22Rv1 (cell line): ENCODE measurements around the gene EEPD1.

ENCODE experiments used
- CTCF ChIP-seq: fragments of 450-650 bp; IDR thresholded peaks from 2 replicates; pipeline ENCODE4 v1.5.1; 2017; ENCODE audit warnings: mild to moderate bottlenecking
- ZFX ChIP-seq: fragments of 450-650 bp; IDR thresholded peaks from 2 replicates; pipeline ENCODE4 v1.6.1; 2017; ENCODE audit warnings: antibody characterized with exemption, borderline replicate concordance

- TF ChIP-seq CTCF (no peak), ZFX (no peak)
These were observed 144.4 kb downstream of the EEPD1 start for GRCh38 chr7:36297364-36298009.
